ENCODE results near the gene SLIRP.
"Not testable (repeated sequence)": the region's sequence is repeated elsewhere in the genome, so short reads cannot be mapped to it uniquely, and the experiment has no call there.

SLIRP gene

DNA sequence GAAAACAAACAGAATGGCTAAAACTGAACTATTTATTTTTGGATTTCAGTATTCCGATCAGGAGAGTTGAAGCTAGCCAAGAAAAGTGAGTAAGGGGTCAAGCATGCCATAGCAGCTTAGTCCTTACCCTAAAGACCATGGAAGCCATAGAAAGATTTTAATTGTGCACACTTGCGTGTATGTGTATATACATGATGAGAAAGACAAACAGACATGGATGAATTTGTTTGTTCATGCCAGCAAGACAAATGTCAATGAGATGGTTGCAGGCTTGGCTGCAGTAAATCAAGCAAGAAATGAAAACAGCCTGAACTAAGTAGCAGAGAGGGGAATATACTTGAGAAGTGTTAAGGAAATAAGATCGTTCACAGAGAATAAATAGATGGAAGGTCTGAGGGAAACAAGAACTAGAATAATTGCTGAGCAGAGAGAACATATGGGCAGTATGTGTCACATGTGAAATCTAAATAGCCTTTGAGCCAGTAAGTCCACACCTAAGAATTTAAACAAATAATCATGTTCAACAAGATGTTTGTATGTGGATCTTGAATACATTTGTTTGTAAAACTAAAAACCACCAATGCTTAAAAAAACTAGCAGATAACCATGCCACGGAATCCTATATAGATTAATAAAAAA, 38.3 kb downstream of the SLIRP start:
- DNase-seq (ENCODE audit: low read depth), result no peak

- DNase-seq (ENCODE audit: low read depth), result not testable (repeated sequence)
These were observed 39.5 kb downstream of the SLIRP start for GRCh38 chr14:77747425-77747824.

DNA sequence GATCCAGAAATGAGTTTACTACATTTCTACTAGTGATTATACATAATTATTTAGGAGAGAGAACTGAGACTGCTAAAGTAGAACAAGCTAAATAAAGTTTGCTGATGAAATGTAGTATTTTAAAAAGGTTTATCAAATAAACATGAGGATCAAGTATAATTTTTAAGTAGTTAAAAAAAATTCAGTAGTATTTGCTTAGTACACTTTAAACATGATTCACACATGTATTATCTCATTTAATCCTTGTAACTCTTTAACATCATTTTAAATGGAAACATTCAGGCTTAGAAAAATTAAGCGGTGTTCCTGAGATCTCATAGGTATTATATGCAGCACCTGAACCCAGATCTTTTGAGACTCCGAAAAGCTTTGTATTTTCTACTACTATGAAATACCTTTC, 44.4 kb downstream of the SLIRP start:
- no peak for DNase-seq (ENCODE audit: low read depth)

DNA sequence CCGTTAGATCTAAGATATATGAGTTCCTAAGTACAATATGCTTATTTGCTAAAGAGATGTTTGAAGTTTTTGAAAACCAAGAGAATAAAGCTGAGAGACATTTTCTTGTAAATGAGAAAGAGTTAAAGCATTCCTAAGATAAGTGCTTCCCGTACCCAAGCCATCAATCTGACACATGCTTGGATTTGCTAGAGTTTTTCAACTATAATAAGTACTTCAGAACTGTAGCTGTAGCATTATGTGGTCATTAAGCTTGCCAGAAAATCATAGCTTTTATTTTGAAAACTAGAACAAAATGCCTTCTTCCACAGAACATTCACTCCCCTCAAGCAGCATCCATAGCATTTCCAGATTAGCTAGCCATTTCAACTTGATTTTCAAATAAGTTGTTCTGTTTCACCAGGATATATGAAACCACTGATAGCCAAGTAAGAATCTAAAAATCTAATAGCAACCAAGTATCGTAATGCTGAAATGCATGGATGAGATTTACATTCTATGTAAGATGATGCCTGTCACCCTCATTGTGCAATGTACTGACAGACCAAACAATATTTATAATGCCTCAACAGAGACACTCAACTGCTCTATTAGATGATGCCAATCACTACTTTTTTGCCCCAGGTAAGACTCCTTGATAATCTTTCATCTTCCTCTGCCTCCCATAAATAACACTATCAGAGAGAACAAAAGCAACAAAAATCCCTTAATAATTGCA, 45.1 kb downstream of the SLIRP start:
- DNase-seq (ENCODE audit: low read depth), result no peak

- DNase-seq (ENCODE audit: low read depth), result peak; percentile 74
These were observed 52.7 kb downstream of the SLIRP start, which contains the start of gene SNW1 for GRCh38 chr14:77760381-77761204. Gene SNW1 (minus strand): TSS chr14:77761156. CDS start chr14:77761127, 29 bp downstream.

DNA sequence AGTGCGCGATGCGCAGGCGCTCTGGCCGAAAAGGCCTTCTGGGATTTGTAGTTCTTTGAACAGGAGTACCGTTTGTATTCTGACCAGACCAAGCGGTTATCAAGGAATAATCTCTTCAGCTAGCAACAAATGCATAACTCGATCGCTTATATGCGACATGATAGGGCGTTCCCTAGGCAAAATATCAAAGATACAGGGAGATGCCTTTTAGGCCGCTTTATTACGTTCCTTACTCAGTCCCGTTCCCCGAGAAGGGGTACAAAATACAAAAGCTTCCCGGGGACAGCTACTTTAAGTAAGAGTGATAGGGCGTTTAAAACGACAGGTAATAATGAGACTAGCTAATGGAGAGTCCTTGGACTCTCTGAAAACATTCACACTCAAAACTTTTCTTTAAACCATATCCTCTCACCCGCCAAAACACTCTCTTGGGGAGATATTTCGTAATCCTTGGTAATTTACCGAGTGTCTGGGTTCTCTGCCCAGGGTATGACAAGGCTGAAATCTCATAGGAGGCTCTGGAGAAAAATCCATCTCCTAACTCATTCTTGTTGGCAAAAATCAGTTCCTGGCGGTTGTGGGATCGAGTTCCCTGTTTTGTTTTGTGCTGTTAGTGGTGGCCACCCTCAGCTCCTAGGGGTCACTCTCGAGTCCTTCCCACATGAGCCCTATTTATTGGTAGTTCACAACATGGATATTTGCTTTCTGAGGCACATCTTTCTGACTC, 53.5 kb downstream of the SLIRP start:
- DNase-seq (ENCODE audit: low read depth), result no peak

GRCh38 chr14:77763316-77763715, 55.4 kb downstream of the SLIRP start:
- DNase-seq (ENCODE audit: low read depth), result no peak

- DNase-seq (ENCODE audit: low read depth), result no peak
These were observed 56.1 kb downstream of the SLIRP start for GRCh38 chr14:77763978-77764377.

Measured in stimulated activated CD8-positive, alpha-beta memory T cell treated with anti-CD3 and anti-CD28 coated beads, Interleukin-15, amount 100 ng/mL, for 24 hours (primary cell).